Hepatocyte (in vitro differentiated cells): Measurements from ENCODE around the gene CP. TPM values are rescaled to one million over a fixed set of nuclear protein-coding genes. Genes with fewer than 3 reads are reported as not detected.
A peak's percentile ranks its signal among the peaks of the same experiment; 100 is the strongest.

Source experiments
- DNase-seq: peaks from one replicate; pipeline ENCODE4 v3.0.0-alpha.2; 2016; ENCODE audit warnings: low spot score
- H2AFZ ChIP-seq: fragments of 200-600 bp; sonication (generic); 2 replicates; pipeline ENCODE4 v1.6.0; 2016; ENCODE audit warnings: antibody characterized with exemption, mild to moderate bottlenecking
- H3K27ac ChIP-seq: fragments of 200-600 bp; sonication (generic); 2 replicates; pipeline ENCODE4 v1.5.1; 2016; ENCODE audit warnings: mild to moderate bottlenecking
- H3K27me3 ChIP-seq: fragments of 200-600 bp; sonication (generic); 2 replicates; pipeline ENCODE4 v1.6.1; 2016
- H3K36me3 ChIP-seq: fragments of 200-600 bp; sonication (generic); replicated peaks from 2 replicates; pipeline ENCODE4 v1.5.1; 2016; ENCODE audit warnings: low read depth; ENCODE audit not compliant: insufficient read depth
- H3K4me1 ChIP-seq: fragments of 200-600 bp; sonication (generic); 2 replicates; pipeline ENCODE4 v1.5.1; 2016; ENCODE audit warnings: mild to moderate bottlenecking, moderate library complexity; ENCODE audit not compliant: insufficient read depth
- H3K4me2 ChIP-seq: fragments of 200-600 bp; sonication (generic); 2 replicates; pipeline ENCODE4 v1.6.0; 2016
- H3K4me3 ChIP-seq: fragments of 200-600 bp; sonication (generic); 2 replicates; pipeline ENCODE4 v1.5.1; 2016; ENCODE audit warnings: mild to moderate bottlenecking
- H3K79me2 ChIP-seq: fragments of 200-600 bp; sonication (generic); 2 replicates; pipeline ENCODE4 v1.6.0; 2017; ENCODE audit warnings: mild to moderate bottlenecking
- H3K9me2 ChIP-seq: fragments of 200-600 bp; sonication (generic); replicated peaks from 2 replicates; pipeline ENCODE4 v1.6.0; 2017; ENCODE audit warnings: mild to moderate bottlenecking; ENCODE audit not compliant: insufficient read depth
- H3K9me3 ChIP-seq: fragments of 200-600 bp; sonication (generic); 2 replicates; pipeline ENCODE4 v1.5.1; 2016; ENCODE audit warnings: low read depth, mild to moderate bottlenecking
- H4K20me1 ChIP-seq: fragments of 200-600 bp; sonication (generic); 2 replicates; pipeline ENCODE4 v1.6.0; 2016; ENCODE audit warnings: mild to moderate bottlenecking; ENCODE audit not compliant: insufficient read depth, poor library complexity, severe bottlenecking
- EZH2 ChIP-seq: fragments of 200-600 bp; sonication (generic); IDR thresholded peaks from 2 replicates; pipeline ENCODE4 v1.6.1; 2016; ENCODE audit warnings: antibody characterized with exemption, mild to moderate bottlenecking, borderline replicate concordance
- EZH2phosphoT487 ChIP-seq: fragments of 200-600 bp; sonication (generic); IDR thresholded peaks from one replicate; pipeline ENCODE4 v1.6.1; 2018; ENCODE audit warnings: antibody characterized with exemption, mild to moderate bottlenecking, low read depth, moderate library complexity; ENCODE audit not compliant: unreplicated experiment, severe bottlenecking
- whole genome bisulfite sequencing: methylation state at CpG from one replicate; pipeline ENCODE4 v1.1.6; 2016; ENCODE audit warnings: low lambda C conversion rate; ENCODE audit errors: missing lambda C conversion rate; 5-methylcytosine and 5-hydroxymethylcytosine counted together
- polyA plus RNA-seq: library from polyadenylated mRNA; unstranded; fragments of >200 nt; fragmentation: Nextera tagmentation; extraction: Ambion mirVana; gene quantifications from 2 replicates; pipeline ENCODE4 v1.2.1, GENCODE V29; 2016
- total RNA-seq: library from RNA; depleted of rRNA; stranded (reverse); fragments of >200 nt; gene quantifications from 2 replicates; pipeline ENCODE4 v1.2.3, GENCODE V29; 2014
- TF ChIP-seq, protein P1 (sequence below): fragments of 200-600 bp; sonication (generic); IDR thresholded peaks from 2 replicates; pipeline ENCODE4 v1.5.1; 2016; ENCODE audit warnings: antibody characterized with exemption, mild to moderate bottlenecking; ENCODE audit not compliant: poor library complexity

Gene CP
- total and polyA plus RNA-seq, 2 experiments from 2014 or later = 6.5 to 26.4 TPM

DNA sequence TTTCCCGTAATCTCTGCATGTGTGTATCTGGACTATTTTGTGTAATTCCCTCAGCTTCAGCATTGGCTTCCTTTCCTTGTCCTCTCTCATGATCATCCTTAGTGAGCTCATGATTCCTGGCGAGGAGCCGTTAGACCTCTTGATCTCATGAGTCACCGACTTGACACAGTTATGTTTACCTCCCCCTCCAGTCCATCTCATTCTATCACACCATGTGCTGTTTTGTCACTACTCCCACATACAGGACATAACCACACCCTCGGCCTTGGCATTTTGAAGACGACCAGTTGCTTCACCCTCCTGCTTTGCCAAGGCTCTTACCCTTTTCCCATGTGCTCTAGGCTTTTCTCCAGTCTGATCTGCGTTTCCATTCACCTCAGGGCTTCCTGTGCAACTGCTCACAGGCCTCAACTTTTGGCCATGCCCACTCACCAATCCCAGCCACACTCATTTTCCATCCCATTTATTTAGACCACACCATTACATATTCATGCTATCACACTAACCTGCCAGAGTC lies 41.5 kb downstream of the CP start:
- H3K79me2 ChIP-seq = no peaks in the 10 kb centered on the region
- H3K4me1 ChIP-seq = no peaks in the 10 kb centered on the region
- peak overlapping the region; percentile 23 for H3K27ac ChIP-seq
- H3K9me3 ChIP-seq = no peaks in the 10 kb centered on the region
- H2AFZ ChIP-seq = no peak overlapping the region
- H3K4me3 ChIP-seq = no peak overlapping the region
- DNase-seq = peak; percentile 71
- H3K4me2 ChIP-seq = no peak overlapping the region
- no peak for TF ChIP-seq EZH2
- no peak for TF ChIP-seq EZH2phosphoT487
- TF ChIP-seq, protein P1, sequence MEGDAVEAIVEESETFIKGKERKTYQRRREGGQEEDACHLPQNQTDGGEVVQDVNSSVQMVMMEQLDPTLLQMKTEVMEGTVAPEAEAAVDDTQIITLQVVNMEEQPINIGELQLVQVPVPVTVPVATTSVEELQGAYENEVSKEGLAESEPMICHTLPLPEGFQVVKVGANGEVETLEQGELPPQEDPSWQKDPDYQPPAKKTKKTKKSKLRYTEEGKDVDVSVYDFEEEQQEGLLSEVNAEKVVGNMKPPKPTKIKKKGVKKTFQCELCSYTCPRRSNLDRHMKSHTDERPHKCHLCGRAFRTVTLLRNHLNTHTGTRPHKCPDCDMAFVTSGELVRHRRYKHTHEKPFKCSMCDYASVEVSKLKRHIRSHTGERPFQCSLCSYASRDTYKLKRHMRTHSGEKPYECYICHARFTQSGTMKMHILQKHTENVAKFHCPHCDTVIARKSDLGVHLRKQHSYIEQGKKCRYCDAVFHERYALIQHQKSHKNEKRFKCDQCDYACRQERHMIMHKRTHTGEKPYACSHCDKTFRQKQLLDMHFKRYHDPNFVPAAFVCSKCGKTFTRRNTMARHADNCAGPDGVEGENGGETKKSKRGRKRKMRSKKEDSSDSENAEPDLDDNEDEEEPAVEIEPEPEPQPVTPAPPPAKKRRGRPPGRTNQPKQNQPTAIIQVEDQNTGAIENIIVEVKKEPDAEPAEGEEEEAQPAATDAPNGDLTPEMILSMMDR = no peak
- no peaks in the 10 kb centered on the region for H3K36me3 ChIP-seq
- H3K27me3 ChIP-seq = no peaks in the 10 kb centered on the region
- H4K20me1 ChIP-seq = no peaks in the 10 kb centered on the region
- no peaks in the 10 kb centered on the region for H3K9me2 ChIP-seq
- WGBS = 76% methylated on average over 7 of the region's 7 CpGs

DNA sequence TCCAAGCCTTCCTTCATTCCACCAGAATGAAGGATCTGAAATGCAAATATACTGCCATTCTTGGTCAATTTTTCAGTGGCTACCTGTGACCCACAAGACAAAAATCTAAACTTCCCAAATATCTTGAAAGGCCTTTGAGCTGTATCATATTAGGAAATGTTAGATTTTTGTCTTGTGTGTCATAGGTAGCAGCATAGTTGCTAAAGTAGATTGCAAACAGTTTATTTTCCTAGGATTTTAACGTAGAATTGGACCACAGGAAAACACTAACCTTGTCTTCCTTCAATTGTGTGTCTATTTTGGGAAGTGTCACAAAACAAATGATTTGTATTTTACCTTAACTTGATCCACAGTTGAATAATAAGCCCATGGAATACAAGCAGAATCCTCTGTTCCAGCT lies 42.4 kb downstream of the CP start:
- Histone ChIP-seq H3K4me2 (no peak overlapping the region), H3K27ac (no peak overlapping the region)
- WGBS = 86% methylated on average over 1 of the region's 1 CpG

DNA sequence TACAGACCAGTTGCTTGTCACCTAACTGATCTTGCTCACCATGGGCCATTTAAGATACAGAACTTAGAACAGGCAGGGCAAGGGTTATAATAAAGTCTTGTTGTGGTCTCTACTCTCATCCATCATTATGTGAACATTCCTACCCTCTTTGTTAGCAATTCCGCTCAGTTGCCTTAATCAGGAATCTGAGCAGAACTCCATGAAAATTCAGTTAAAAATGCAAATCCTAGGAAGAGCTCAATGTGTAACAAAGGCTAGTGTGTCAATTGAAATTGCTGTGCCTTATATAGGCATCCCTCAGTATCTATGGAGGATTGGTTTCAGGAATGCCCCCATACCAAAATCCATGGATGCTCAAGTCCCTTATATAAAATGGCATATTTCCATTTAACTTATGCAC lies 44.5 kb downstream of the CP start:
- Histone ChIP-seq H3K27ac (no peak overlapping the region), H3K79me2 (no peaks in the 10 kb centered on the region)

More for the DNA sequence above, 42.4 kb downstream of the CP start:
- no peak for TF ChIP-seq EZH2
- TF ChIP-seq, protein P1 = no peak
- TF ChIP-seq EZH2phosphoT487 = no peak
- no peaks in the 10 kb centered on the region for H3K36me3 ChIP-seq
- H3K4me3 ChIP-seq = no peak overlapping the region
- H2AFZ ChIP-seq = no peak overlapping the region
- H4K20me1 ChIP-seq = no peaks in the 10 kb centered on the region
- H3K27me3 ChIP-seq = no peaks in the 10 kb centered on the region
- no peaks in the 10 kb centered on the region for H3K4me1 ChIP-seq
- no peak for DNase-seq
- no peaks in the 10 kb centered on the region for H3K9me2 ChIP-seq
- H3K9me3 ChIP-seq = no peaks in the 10 kb centered on the region
- H3K79me2 ChIP-seq = no peaks in the 10 kb centered on the region

More for the DNA sequence above, 44.5 kb downstream of the CP start:
- H4K20me1 ChIP-seq = no peaks in the 10 kb centered on the region
- H3K27me3 ChIP-seq = no peaks in the 10 kb centered on the region
- no peaks in the 10 kb centered on the region for H3K9me3 ChIP-seq
- H3K4me1 ChIP-seq = no peaks in the 10 kb centered on the region
- DNase-seq = no peak
- TF ChIP-seq EZH2 = no peak
- TF ChIP-seq, protein P1 = no peak
- TF ChIP-seq EZH2phosphoT487 = no peak
- no peaks in the 10 kb centered on the region for H3K9me2 ChIP-seq
- 100% methylated on average over 1 of the region's 1 CpG for WGBS
- no peak overlapping the region for H2AFZ ChIP-seq
- H3K36me3 ChIP-seq = no peaks in the 10 kb centered on the region
- H3K4me3 ChIP-seq = no peak overlapping the region
- H3K4me2 ChIP-seq = no peak overlapping the region
